HL-60 (cell line): Measurements from ENCODE around the gene SCN4A.

ENCODE experiments used
- DNase-seq, 2 experiments: peaks; one replicate each; pipeline ENCODE4 v3.0.0-alpha.2; 2010 to 2020; ENCODE audit warnings: low read depth in 1 of 2, low spot score in 1 of 2
- H3K27ac ChIP-seq: fragments of 250-450 bp; sonication (Bioruptor Pico); replicated peaks from 2 replicates; pipeline ENCODE4 v1.5.1; 2020; ENCODE audit warnings: mild to moderate bottlenecking, moderate library complexity
- H3K27me3 ChIP-seq: fragments of 250-450 bp; sonication (Bioruptor Pico); 2 replicates; pipeline ENCODE4 v1.5.1; 2021; ENCODE audit warnings: mild to moderate bottlenecking, moderate library complexity; ENCODE audit not compliant: insufficient read depth, poor library complexity, severe bottlenecking
- H3K4me3 ChIP-seq: replicated peaks from 2 replicates; pipeline ENCODE4 v1.5.1; 2011; ENCODE audit warnings: mild to moderate bottlenecking, control low read depth, low read length; ENCODE audit not compliant: insufficient read depth
- GABPA ChIP-seq: IDR thresholded peaks from 2 replicates; pipeline ENCODE4 v1.6.1; 2012; ENCODE audit warnings: low read depth
- POLR2AphosphoS5 ChIP-seq: IDR thresholded peaks from 2 replicates; pipeline ENCODE4 v1.6.1; 2012; ENCODE audit warnings: low read depth
- SPI1 ChIP-seq: IDR thresholded peaks from 2 replicates; pipeline ENCODE4 v1.6.1; 2012; ENCODE audit warnings: low read depth, mild to moderate bottlenecking, borderline replicate concordance
- TF ChIP-seq, protein P1 (sequence below): IDR thresholded peaks from one replicate; pipeline ENCODE4 v1.5.1; 2011; ENCODE audit warnings: low read length, control low read depth, inconsistent platforms; ENCODE audit not compliant: insufficient read depth
- TF ChIP-seq, protein P2 (sequence below): IDR thresholded peaks from 2 replicates; pipeline ENCODE4 v1.6.1; 2012; ENCODE audit warnings: low read depth; ENCODE audit not compliant: insufficient replicate concordance

The SCN4A gene

DNA sequence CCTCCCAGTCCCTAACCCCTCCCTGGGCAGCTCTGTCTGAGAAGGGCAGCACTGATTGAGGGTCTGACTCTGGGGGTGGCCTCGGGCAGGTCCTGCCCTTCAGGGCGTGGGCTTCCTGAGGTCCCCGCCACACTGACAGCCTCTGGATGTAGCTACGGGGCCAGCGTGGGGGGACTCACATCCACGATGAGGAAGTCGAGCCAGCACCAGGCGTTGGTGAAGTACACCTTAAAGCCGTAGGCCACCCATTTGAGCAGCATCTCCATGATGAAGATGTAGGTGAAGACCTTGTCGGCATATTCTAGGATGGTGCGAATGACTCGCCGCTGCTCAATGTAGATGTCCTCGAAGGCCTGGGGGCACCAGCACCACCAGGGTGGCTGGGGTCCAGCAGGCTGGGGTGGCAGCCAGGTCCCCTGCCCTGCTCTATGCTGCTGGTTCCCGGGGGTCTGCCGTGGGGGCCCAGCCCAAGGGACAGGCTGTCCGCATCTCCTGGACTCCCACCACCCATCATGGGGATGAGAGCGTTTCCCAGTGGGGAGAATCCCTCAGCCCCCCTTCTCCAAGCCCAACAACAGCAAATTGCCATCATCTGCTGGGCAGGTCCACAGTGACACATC lies 24.9 kb downstream of the SCN4A start:
- TF ChIP-seq, protein P1, sequence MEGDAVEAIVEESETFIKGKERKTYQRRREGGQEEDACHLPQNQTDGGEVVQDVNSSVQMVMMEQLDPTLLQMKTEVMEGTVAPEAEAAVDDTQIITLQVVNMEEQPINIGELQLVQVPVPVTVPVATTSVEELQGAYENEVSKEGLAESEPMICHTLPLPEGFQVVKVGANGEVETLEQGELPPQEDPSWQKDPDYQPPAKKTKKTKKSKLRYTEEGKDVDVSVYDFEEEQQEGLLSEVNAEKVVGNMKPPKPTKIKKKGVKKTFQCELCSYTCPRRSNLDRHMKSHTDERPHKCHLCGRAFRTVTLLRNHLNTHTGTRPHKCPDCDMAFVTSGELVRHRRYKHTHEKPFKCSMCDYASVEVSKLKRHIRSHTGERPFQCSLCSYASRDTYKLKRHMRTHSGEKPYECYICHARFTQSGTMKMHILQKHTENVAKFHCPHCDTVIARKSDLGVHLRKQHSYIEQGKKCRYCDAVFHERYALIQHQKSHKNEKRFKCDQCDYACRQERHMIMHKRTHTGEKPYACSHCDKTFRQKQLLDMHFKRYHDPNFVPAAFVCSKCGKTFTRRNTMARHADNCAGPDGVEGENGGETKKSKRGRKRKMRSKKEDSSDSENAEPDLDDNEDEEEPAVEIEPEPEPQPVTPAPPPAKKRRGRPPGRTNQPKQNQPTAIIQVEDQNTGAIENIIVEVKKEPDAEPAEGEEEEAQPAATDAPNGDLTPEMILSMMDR: no peak
- no peak for TF ChIP-seq POLR2AphosphoS5
- TF ChIP-seq, protein P2, sequence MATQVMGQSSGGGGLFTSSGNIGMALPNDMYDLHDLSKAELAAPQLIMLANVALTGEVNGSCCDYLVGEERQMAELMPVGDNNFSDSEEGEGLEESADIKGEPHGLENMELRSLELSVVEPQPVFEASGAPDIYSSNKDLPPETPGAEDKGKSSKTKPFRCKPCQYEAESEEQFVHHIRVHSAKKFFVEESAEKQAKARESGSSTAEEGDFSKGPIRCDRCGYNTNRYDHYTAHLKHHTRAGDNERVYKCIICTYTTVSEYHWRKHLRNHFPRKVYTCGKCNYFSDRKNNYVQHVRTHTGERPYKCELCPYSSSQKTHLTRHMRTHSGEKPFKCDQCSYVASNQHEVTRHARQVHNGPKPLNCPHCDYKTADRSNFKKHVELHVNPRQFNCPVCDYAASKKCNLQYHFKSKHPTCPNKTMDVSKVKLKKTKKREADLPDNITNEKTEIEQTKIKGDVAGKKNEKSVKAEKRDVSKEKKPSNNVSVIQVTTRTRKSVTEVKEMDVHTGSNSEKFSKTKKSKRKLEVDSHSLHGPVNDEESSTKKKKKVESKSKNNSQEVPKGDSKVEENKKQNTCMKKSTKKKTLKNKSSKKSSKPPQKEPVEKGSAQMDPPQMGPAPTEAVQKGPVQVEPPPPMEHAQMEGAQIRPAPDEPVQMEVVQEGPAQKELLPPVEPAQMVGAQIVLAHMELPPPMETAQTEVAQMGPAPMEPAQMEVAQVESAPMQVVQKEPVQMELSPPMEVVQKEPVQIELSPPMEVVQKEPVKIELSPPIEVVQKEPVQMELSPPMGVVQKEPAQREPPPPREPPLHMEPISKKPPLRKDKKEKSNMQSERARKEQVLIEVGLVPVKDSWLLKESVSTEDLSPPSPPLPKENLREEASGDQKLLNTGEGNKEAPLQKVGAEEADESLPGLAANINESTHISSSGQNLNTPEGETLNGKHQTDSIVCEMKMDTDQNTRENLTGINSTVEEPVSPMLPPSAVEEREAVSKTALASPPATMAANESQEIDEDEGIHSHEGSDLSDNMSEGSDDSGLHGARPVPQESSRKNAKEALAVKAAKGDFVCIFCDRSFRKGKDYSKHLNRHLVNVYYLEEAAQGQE: no peak
- TF ChIP-seq GABPA: no peak
- TF ChIP-seq SPI1: no peak
- DNase-seq: no peak

DNA sequence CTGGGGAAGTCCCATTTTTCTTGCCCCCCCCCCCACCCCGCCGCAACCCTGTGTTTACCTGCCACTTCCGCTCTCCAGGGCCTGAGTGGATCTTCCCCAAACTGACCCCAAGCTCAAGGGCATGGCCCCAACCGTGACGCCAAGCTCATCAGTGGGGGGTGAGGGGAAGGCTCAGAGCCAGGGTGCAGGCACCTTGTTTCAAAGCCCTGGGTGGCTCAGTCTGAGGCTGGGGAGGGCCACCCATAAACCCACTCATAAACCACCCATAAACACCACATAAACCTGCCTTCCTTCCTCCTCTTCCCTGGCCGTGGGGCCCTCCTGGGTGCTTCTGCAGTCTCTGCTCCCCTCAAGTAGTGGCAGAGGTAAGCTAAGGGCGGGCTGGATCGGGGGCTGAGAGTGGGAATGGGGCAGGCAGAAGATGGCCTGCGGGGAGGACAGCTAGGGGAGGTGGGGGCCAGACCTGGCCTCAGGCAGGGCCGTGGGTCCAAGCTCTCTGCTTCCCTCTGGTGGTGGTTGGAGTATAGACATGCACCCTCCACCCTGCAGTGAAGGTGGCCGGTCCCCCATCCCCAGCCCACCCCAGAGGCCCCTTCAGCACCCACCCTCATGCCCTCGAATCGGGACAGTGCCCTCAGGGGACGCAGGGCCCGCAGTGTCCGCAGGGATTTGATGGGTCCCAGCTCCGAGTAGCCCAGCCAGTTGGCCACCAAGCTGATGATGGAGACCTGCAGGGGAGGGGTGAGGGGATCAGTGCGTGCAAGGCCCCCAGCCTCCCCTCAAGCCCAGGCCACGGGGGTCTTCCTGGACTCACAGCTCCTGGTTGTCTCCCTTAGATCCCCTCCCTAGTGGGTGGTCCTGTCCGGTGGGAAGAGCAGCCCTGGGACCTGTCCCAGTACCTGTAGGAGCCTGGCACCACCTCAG lies 26.0 kb downstream of the SCN4A start:
- TF ChIP-seq POLR2AphosphoS5: no peak
- TF ChIP-seq SPI1: peak; percentile 72; the same call in 1 of the 2 replicates
- TF ChIP-seq, protein P1: peak; percentile 74
- peak; percentile 45 to 72 for DNase-seq
- Histone ChIP-seq H3K4me3 (no peak overlapping the region), H3K27me3 (no peaks in the 10 kb centered on the region), H3K27ac (peak overlapping the region; percentile 65)

More for the DNA sequence above, 24.9 kb downstream of the SCN4A start:
- Histone ChIP-seq H3K4me3 (no peak overlapping the region), H3K27ac (no peak overlapping the region), H3K27me3 (no peaks in the 10 kb centered on the region)

DNA sequence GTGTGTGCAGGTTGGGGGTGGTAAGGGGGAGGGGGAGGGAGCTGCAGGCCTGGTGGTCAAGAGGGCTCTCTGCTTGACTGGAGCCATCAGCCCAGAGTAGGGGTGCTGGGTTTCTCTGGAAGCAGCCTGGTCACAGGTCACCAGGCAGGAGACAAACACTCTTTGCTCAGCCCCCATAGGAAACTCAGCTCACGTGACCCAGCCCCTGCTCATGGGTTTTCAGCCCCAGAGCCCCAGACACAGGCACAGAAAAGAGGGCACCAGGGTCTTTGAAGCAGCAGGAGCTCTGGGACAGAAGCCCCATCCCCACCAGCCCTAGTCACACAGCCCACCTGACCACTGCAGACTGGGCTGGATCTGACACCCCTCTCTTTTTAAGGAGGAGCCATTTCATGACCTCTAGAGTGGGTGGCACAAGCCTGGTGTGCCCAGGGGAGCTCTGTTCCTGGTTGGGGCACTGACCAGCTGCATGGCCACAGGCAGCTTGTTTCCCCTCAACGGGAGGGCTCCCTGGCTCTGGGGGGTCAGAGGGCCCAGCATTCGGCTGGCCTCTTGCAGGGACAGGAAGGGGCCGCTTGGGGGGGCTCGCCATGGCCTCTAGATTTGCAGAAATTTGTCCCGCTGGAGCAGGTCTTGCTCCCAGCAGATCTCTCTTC lies 26.8 kb downstream of the SCN4A start:
- no peak for DNase-seq
- Histone ChIP-seq H3K4me3 (no peak overlapping the region), H3K27ac (peak overlapping the region; percentile 65), H3K27me3 (no peaks in the 10 kb centered on the region)
- TF ChIP-seq POLR2AphosphoS5 (no peak), SPI1 (no peak)
- TF ChIP-seq, protein P2: no peak
